Jurkat, Clone E6-1 (cell line): Measurements from ENCODE around the gene ARFRP1.

Source experiments
- DNase-seq: peaks from one replicate; pipeline ENCODE4 v3.0.0-alpha.2; 2011; ENCODE audit warnings: low read depth, low spot score
- H3K4me3 ChIP-seq: 2 replicates; pipeline ENCODE4 v1.5.1; 2011; ENCODE audit warnings: mild to moderate bottlenecking, low read length, control low read depth, moderate library complexity

ARFRP1 gene

DNA sequence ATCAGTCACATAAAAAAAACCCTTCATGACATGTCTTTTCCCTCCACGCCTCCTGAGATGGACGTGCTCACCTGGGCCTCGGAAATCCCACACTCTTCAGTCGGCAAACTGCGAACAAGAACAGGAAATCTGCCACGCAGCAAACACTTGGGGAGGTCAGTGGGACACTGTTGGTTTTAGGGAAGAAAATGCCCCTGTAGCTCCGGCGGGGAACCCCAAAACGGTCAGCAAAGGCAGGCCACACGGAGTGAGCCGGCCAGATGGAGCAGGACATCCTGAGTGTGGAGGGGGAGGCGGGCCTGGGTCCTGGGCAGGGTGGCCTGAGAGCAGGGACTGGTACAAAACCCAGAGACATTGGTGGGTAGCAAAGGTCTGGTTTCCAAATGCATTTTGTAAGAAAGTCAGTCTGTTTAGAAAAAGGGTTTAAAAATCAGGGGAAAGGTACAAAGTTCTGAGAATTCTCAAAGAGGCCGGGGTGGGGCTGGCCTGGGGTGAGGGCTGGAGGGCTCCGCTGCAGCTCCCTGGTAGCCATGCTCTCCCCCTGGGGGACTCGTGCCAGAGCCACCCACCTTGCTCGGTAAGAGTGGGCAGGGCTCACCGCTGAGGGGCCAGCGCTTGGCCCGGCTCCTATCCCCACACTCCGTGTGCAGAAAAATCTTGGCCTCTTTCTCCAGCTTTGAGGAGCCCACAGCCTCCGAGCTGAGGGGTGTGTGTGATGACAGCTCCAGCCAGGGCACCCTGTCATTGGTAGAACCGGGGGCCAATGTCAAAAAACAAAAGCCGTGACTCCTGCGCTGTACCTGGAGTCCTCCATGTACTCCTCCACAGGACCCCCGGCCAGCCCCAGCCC, 37.0 kb upstream of the ARFRP1 start:
- H3K4me3 ChIP-seq, result no peak overlapping the region
- DNase-seq, result no peak

DNA sequence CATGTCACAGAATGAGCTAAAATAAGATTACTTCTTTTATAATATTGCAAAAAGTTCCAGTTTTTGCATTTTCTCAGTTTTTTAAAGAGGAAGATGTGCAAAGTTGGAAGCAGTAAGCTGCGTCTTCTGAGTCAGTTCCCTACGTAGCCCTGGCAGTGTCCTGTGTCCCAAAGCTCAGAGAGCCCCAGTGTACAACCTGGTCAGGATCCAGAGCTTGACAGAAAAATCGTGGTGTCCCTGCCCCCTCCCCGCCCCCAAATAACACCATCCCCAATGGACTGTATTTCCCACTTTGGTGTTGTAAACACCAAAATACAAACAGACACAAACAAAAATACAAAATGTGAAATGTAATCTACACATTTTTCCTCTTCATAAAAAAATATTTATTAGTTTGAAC, 36.4 kb upstream of the ARFRP1 start:
- H3K4me3 ChIP-seq, result no peak overlapping the region
- DNase-seq, result no peak

DNA sequence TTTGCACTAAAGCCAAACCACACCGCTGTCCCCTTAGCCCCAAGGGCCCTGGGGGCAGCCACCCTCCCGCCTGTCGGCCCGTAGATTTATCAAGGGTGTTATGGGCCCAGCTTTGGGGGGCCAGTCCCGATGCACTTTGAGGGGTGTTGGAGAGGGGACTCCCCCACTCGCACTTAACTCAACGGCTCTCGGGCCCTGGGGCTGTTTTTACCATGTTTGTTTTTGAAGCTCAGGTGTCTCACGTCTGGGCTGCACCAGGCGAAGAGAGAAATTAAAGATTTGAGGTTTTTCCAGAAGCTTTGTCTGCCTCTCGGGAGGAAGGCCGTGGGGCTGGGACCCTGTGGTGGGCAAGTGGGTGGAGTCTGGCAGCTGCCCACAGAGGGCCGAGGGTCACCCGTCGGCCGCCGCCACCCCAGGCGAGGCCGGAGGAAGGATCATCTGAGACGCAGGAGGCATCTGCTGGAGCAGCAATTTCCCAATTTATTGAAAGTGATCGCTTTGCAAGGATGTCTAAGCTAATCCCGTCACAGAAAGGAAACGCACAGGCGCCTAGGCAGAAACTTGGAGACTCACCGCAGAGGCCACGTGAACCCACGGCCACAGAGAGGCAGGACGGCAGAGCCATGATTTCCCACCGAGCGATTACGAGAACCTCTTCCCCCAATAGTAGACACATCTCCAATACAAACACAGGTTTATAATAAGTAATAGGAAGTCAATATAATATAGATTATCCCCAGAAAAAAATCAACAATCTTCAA, 35.6 kb upstream of the ARFRP1 start:
- no peak for DNase-seq
- no peak overlapping the region for H3K4me3 ChIP-seq

DNA sequence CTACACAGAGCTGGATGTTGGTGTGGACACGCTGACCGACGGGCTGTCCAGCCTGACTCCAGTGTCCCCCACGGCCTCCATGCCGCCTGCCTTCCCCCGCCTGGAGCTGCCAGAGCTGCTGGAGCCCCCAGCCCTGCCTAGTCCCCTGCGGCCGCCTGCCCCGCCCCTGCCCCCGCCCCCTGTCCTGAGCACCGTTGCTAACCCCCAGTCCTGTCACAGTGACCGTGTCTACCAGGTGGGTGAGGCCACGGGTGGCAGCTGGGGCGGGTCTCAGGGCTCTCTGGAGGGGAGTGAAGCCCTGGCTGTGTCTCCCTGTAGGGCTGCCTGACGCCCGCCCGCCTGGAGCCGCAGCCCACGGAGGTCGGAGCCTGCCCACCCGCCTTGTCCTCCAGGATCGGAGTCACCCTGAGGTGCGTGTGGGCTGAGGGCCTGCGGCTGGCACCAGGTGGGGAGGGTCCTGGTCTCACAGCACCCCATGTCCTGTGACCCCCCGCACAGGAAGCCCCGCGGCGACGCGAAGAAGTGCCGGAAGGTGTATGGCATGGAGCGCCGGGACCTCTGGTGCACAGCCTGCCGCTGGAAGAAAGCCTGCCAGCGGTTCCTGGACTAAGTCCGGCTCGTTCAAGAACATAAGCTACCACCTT, 34.7 kb upstream of the ARFRP1 start:
- H3K4me3 ChIP-seq, result no peak overlapping the region
- no peak for DNase-seq

DNA sequence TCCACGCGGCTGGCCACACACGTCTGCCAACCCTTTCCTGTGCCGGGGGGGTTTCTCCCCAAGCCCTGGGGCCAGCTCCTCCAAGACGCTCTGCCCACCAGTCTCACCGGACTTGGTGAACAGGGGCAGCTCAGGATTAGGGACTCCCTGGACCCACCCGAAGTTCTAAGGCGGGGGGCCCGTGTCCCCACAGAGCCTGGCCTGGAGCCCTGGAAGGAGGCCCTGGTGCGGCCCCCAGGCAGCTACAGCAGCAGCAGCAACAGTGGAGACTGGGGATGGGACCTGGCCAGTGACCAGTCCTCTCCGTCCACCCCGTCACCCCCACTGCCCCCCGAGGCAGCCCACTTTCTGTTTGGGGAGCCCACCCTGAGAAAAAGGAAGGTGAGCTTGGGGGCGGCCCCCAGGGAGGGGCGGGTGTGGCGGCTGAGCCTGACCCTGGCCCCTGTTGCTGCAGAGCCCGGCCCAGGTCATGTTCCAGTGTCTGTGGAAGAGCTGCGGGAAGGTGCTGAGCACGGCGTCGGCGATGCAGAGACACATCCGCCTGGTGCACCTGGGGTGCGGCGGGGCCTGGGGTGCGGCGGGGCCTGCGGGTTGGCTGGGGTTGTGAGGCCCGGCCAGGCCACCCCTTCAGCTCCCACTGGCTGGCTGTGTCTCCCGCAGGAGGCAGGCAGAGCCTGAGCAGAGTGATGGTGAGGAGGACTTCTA, 34.1 kb upstream of the ARFRP1 start:
- no peak for DNase-seq
- no peak overlapping the region for H3K4me3 ChIP-seq

DNA sequence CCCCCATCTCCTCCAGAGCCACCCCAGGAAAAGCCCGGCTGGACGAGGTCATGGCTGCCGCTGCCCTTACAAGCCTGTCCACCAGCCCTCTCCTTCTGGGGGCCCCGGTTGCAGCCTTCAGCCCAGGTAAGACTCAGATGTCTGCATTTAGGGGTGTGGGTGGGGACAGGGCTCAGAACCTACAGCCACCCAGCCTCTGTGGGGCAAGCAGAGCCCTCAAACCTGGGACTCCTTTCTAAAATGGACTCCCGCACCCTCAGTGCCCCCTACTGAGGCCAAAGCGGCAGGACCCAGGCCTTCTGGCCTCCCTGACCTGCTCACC, 33.5 kb upstream of the ARFRP1 start:
- no peak overlapping the region for H3K4me3 ChIP-seq

DNA sequence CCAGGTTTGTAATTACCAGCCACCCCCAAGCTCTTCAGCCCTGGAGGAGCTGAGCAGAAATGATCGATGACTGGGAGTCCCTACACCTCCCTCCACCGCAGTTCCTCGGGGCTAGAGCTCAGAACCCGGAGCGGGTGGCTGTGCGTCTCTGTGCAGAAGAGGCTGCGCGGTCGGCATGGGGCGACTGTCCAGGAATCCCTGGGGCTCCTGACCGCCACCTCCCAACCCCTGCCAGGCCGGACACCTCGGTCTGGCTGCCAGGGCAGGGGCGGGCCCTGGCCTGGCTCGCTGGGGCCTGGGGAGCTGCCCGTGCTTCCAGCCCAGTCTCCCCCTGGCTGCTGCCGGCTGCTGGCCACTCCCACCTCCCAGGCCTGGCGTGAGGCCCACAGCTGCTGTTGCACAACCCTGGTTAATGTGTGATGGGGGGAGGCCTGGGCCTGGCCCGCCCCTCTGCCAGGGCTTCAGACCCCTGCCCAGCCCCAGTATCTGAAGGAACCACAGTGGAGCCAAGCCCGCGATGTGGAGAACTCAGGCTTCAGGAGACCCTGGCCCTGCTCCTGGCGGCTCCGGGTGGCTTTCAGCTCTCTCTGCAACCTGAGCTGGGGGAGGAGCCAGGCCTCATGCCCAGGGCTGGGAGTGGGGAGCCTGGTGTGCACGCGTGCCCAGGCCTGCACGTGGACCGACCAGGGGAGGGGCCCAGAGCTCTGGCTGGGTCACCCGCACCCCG, 33.0 kb upstream of the ARFRP1 start:
- H3K4me3 ChIP-seq, result no peak overlapping the region
- DNase-seq, result no peak

More for the DNA sequence above, 33.5 kb upstream of the ARFRP1 start:
- DNase-seq, result no peak

DNA sequence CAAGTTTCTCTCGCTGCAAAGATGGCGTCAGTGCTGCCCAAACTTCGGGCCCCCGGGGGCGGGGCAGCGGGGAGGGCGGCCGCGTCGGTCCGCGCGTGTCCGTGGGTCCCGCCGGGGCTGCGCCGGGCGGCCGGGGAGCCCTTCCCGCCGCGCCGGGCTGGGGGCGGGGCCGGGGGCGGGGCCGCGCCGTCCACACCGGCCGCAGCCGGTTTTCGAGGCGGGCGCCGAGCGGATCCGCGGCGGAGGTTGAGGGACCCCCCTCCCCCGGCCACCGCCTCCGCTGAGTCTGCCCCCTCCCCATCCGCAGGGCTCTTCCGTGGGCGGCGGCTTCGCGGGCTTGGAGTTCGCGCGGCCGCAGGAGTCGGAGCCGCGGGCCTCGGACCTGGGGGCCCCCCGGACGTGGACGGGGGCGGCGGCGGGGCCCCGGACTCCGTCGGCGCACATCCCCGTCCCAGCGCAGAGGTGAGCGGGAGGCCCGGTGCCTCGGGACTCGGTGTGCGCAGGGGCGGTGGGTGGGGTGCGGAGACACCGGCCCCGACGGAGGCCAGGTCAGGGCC, 32.4 kb upstream of the ARFRP1 start:
- H3K4me3 ChIP-seq, result no peak overlapping the region
- DNase-seq, result no peak

DNA sequence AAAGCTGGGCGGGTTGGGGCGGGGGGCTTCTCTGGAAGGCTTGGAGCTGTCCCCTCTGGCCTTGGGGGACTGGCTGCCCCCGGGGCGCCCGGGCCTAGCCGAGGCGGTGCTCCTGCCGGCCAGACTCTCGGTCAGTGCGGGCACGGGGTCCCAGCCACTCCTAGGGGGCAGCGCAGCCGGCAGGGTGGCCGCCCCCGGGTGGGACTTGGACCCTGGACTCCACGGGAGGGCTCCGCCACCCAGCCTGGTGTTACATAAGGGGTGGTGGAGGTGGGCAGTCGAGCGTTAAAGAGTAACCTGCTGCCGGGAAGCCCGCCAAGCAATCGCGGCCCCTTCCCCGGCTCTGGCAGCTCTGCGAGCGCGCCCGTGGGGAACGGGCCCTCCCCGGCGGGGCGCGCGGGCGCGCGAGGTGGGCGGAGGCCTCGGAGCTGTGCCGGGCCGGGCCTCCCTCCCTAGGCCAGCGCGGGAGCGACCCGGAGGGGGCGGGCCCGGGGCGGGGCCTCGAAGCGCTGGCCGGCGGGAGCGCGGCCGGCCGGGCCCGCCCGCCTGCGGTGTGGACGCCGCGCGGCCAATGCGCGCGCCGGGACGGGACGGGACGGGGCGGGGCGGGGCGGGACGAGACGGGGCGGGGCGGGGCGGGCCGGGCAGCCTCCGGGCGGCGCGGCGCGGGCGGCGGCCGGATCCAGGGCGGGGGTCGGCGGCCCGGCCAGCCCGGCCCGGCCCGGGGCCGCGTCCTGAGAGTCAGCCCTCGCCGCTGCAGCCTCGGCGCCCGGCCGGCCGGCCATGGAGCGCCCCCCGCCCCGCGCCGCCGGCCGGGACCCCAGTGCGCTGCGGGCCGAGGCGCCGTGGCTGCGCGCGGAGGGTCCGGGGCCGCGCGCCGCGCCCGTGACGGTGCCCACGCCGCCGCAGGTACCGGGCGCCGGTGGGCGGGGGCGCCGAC, 31.6 kb upstream of the ARFRP1 start, which contains the start of gene SLC2A4RG:
Gene SLC2A4RG (plus strand): TSS at position 647 of the 940 bp plus-strand sequence. CDS start 137 bp downstream, at position 784.
- H3K4me3 ChIP-seq, result peak within 1 kb of the TSS; percentile 93
- DNase-seq, result no peak

DNA sequence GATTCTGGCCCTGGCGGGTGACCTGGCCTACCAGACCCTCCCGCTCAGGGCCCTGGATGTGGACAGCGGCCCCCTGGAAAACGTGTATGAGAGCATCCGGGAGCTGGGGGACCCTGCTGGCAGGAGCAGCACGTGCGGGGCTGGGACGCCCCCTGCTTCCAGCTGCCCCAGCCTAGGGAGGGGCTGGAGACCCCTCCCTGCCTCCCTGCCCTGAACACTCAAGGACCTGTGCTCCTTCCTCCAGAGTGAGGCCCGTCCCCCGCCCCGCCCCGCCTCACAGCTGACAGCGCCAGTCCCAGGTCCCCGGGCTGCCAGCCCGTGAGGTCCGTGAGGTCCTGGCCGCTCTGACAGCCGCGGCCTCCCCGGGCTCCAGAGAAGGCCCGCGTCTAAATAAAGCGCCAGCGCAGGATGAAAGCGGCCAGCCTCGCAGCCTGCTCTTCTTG, 30.9 kb upstream of the ARFRP1 start:
- H3K4me3 ChIP-seq, result peak overlapping the region; percentile 93
- DNase-seq, result no peak

DNA sequence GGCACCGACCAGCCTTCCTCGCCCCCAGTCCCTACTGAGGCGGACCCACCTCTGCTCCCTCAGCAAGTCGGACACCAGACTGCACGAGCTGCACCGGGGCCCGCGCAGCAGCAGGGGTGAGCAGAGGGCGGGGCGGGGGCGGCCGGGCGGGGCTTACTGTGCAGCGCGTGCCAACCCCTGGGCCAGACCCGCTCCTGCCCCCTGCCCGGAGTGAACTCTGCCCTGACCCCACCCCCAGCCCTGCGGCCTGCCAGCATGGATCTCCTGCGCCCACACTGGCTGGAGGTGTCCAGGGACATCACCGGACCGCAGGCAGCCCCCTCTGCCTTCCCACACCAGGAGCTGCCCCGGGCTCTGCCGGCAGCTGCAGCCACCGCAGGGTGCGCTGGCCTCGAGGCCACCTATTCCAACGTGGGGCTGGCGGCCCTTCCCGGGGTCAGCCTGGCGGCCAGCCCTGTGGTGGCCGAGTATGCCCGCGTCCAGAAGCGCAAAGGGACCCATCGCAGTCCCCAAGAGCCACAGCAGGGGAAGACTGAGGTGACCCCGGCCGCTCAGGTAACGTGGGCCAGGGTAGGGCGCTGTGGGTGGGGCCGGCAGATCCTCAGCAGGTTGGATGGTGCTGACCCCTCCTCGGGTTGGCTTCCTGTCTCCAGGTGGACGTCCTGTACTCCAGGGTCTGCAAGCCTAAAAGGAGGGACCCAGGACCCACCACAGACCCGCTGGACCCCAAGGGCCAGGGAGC, 30.3 kb upstream of the ARFRP1 start:
- DNase-seq, result no peak
- H3K4me3 ChIP-seq, result peak overlapping the region; percentile 93

DNA sequence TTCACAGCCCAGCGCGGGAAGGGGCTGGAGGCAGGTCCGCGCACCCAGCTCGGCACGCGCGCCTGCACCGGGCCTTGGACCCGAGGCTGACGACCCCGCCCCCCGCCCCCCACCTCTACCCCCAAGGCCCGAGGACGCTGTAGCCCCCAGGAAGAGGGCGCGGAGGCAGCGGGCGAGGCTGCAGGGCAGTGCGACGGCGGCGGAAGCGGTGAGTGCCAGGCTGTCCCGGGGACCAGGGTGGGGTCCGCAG, 29.8 kb upstream of the ARFRP1 start:
- H3K4me3 ChIP-seq, result peak overlapping the region; percentile 93
- no peak for DNase-seq

DNA sequence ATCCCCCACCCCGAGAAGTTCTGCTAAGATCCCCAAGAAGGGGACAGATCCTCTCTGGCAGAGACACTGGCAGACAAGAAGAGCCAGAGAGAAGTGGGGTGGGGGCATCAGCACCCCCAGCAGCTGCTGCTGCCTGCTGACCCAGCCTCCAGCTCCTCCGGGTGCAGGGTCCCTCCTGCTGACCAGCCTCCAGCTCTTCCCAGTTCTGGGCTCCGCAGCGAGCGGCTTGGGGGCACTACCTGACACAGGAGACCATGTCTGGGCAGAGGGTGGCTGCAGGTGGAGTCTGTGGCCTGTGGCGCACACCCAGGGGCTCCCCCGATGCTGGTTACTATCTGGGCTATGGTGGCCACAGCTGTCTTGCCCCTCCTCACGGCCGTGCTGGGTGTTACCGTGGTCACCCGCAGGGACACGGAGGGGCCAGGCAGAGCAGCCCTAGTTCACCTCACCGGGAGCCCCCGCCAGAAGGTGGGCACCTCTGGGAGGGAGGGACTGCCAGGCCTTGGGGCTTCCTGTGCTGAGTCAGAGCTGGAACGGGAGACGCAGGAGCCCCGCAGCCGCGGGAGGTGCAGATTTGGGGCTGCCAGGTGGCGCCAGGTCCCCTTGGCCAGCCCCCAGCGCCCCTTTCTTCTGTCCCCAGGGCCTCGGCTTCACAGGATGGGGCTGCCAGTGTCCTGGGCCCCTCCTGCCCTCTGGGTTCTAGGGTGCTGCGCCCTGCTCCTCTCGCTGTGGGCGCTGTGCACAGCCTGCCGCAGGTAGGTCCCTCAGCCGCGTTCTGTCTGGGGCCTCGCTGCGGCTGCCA, 29.3 kb upstream of the ARFRP1 start:
- no peak for DNase-seq
- peak overlapping the region; percentile 93 for H3K4me3 ChIP-seq

DNA sequence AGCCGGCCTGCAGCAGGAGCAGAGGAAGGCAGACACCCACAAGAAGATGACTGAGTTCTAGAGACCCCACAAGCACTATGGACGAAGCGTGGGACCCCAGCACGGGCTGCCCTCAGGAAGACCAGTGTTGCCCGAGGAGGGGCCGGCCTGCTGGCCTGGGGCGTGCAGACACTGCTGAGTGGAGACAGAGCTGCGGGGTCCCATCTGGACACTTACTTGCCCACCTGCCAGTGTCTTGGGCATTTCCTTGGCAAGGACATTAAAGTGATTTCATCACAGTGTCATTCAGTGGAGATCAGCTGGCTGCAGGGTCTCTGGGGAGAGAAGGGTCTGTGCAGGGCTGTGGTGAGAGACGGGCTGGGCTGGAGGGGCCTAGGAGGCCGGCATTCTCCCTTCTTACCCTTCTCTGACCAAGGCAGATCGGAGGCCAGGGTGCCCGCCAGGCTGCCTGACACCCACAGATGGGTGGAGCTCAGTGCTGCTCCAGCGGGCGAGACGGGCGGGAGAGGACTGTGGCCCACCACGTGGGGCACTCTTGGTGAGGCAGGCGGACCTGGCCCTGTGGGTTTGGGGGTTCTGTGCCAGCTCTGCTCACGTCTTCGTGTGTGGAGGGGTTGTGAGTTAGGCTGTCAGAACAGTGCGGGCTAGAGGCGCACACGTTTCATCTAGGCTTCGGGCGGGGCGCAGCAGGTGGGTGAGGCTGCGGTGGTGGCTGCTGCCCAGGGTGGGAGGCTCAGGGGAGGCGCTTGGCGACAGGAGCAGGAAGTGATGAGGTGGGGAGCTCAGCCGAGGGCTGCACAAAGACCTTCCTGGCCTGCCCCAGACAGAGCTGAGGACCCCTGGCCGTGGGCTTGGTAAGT, 28.3 kb upstream of the ARFRP1 start, which contains the start of gene LIME1:
Gene LIME1 (plus strand): TSS at position 806 of the 860 bp plus-strand sequence. CDS start 886 bp downstream, outside the sequence.
- peak within 1 kb of the TSS; percentile 93 for H3K4me3 ChIP-seq
- peak; percentile 90 for DNase-seq
